ENCODE results near the gene OR52N5. TPM values are rescaled to one million over a fixed set of nuclear protein-coding genes. Genes with fewer than 3 reads are reported as not detected.

Gene OR52N5
- not detected in 2 replicates for total RNA-seq (2014; rRNA removed; shearing (Covaris generic))
- not detected in 2 replicates for polyA plus RNA-seq (2016; fragmentation: Nextera tagmentation; extraction: Ambion mirVana)
- long read RNA-seq: 0 reads

DNA sequence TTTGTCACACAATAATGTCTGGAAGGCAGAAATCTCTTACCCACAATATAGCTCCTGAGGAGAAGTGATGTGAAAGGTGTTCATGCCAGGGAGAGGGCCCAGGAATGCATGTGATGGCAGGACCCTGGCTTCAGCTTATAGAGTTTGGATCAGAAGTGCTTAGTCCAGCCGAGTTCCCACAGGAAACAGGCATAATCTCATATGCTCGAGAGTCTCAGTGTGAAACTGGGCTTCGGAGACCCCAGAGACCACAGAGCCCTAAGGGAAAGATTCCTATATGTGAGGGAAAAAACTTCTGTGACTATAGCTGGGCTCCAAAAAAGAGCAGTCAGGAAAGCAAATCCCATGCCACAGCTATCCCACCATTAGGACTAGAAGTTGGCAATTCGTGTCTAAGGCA, at the start of gene OR52N5:
Gene OR52N5 (minus strand): TSS at position 101 of the 400 bp plus-strand sequence. CDS start 4,721 bp downstream, outside the sequence.
- Histone ChIP-seq H3K27ac (ENCODE audit: low read depth) (no peak within 1 kb of the TSS), H3K4me3 (no peak within 1 kb of the TSS), H3K36me3 (ENCODE audit: insufficient read depth) (no peaks in the 10 kb centered on the region), H3K9me2 (ENCODE audit: insufficient read depth) (no peaks in the 10 kb centered on the region), H3K4me2 (no peak within 1 kb of the TSS), H3K79me2 (replicated peaks; ENCODE audit: insufficient read depth) (no peaks in the 10 kb centered on the region), H4K20me1 (replicated peaks; ENCODE audit: insufficient read depth) (no peaks in the 10 kb centered on the region), H2AFZ (no peak within 1 kb of the TSS), H3K4me1 (ENCODE audit: insufficient read depth) (no peaks in the 10 kb centered on the region), H3F3A (replicated peaks; ENCODE audit: low read depth) (no peaks in the 10 kb centered on the region), H3K27me3 (ENCODE audit: insufficient read depth) (no peaks in the 10 kb centered on the region)
- TF ChIP-seq NANOG (IDR thresholded peaks at IDR 0.05; ENCODE audit: borderline replicate concordance) (no peak), EZH2phosphoT487 (IDR thresholded peaks at IDR 0.05; ENCODE audit: unreplicated experiment) (no peak), ZNF462 (CRISPR knock-in tag; IDR thresholded peaks at IDR 0.05) (no peak), POLR2AphosphoS5 (IDR thresholded peaks at IDR 0.05; ENCODE audit: low read depth) (no peak)
- TF ChIP-seq, protein P1, sequence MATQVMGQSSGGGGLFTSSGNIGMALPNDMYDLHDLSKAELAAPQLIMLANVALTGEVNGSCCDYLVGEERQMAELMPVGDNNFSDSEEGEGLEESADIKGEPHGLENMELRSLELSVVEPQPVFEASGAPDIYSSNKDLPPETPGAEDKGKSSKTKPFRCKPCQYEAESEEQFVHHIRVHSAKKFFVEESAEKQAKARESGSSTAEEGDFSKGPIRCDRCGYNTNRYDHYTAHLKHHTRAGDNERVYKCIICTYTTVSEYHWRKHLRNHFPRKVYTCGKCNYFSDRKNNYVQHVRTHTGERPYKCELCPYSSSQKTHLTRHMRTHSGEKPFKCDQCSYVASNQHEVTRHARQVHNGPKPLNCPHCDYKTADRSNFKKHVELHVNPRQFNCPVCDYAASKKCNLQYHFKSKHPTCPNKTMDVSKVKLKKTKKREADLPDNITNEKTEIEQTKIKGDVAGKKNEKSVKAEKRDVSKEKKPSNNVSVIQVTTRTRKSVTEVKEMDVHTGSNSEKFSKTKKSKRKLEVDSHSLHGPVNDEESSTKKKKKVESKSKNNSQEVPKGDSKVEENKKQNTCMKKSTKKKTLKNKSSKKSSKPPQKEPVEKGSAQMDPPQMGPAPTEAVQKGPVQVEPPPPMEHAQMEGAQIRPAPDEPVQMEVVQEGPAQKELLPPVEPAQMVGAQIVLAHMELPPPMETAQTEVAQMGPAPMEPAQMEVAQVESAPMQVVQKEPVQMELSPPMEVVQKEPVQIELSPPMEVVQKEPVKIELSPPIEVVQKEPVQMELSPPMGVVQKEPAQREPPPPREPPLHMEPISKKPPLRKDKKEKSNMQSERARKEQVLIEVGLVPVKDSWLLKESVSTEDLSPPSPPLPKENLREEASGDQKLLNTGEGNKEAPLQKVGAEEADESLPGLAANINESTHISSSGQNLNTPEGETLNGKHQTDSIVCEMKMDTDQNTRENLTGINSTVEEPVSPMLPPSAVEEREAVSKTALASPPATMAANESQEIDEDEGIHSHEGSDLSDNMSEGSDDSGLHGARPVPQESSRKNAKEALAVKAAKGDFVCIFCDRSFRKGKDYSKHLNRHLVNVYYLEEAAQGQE (IDR thresholded peaks at IDR 0.05; ENCODE audit: unreplicated experiment): no peak
- no peaks in the 10 kb centered on the region for H3K36me3 Mint-ChIP-seq (ENCODE audit: low read depth)
- no peak for DNase-seq (ENCODE audit: low spot score)
- H3K9me3 Mint-ChIP-seq: no peaks in the 10 kb centered on the region
- H3K4me1 Mint-ChIP-seq: no peaks in the 10 kb centered on the region
- H3K27me3 Mint-ChIP-seq (ENCODE audit: insufficient read depth, low read depth, poor library complexity): no peaks in the 10 kb centered on the region
- no peak for ATAC-seq
- no peak within 1 kb of the TSS for H3K4me3 Mint-ChIP-seq
- H3K27ac Mint-ChIP-seq: no peak within 1 kb of the TSS
